Endothelial cell of umbilical vein (primary cell): ENCODE measurements around the gene BNC1. TPM values are rescaled to one million over a fixed set of nuclear protein-coding genes. Genes with fewer than 3 reads are reported as not detected.

ENCODE experiments used
- BruUV-seq: library from RNA; stranded (reverse); fragments of 400-500 nt; replicated peaks from 2 replicates; lab custom pipeline; 2021; lab: Mats Ljungman, UMichigan
- CTCF ChIA-PET: fragments of 300-600, 350-600 bp; sonication (Branson Sonifier 250); formaldehyde crosslinking; loops from one replicate; lab custom pipeline; 2021; ENCODE audit warnings: antibody characterized with exemption, inconsistent platforms; lab: Charles Lee
- POLR2A ChIA-PET: fragments of 300-600, 350-600 bp; sonication (Branson Sonifier 250); formaldehyde crosslinking; loops from one replicate; lab custom pipeline; 2021; ENCODE audit warnings: antibody characterized with exemption, inconsistent platforms; lab: Charles Lee
- DNase-seq: peaks from one replicate; pipeline ENCODE4 v3.0.0-alpha.2; 2011; ENCODE audit warnings: low read depth, low spot score
- FAIRE-seq: peaks from 2 replicates; lab custom pipeline; 2011; peaks lifted over from hg19 to GRCh38; lab: Jason Lieb, UNC
- H2AFZ ChIP-seq: 2 replicates; pipeline ENCODE4 v1.6.0; 2012; ENCODE audit warnings: low read depth, low read length, control low read depth, inconsistent platforms
- H3K27ac ChIP-seq: 2 replicates; pipeline ENCODE4 v1.5.1; 2011; ENCODE audit warnings: low read depth, mild to moderate bottlenecking, control low read depth, low read length, moderate library complexity; ENCODE audit not compliant: insufficient read depth
- H3K27me3 ChIP-seq, 2 experiments: 2 replicates each; pipeline versions ENCODE4 v1.6.0 to v1.6.1; 2011; ENCODE audit warnings: low read length in 2 of 2, mixed read lengths in 1 of 2; ENCODE audit not compliant: control insufficient read depth in 2 of 2, insufficient read depth in 2 of 2
- H3K36me3 ChIP-seq, 2 experiments: 2 replicates in 1 of 2; 3 replicates in 1 of 2; pipeline ENCODE4 v1.5.1; 2011; ENCODE audit warnings: low read length in 2 of 2, mild to moderate bottlenecking in 1 of 2, moderate library complexity in 1 of 2; ENCODE audit not compliant: control insufficient read depth in 2 of 2, insufficient read depth in 2 of 2; ENCODE audit errors: extremely low read depth in 1 of 2
- H3K4me1 ChIP-seq: 3 replicates; pipeline ENCODE4 v1.5.1; 2011; ENCODE audit warnings: mild to moderate bottlenecking, low read length; ENCODE audit not compliant: control insufficient read depth, insufficient read depth; ENCODE audit errors: extremely low read depth
- H3K4me2 ChIP-seq: 2 replicates; pipeline ENCODE4 v1.6.1; 2011; ENCODE audit warnings: low read length, control low read depth, mixed read lengths; ENCODE audit not compliant: insufficient read depth
- H3K4me3 ChIP-seq, 3 experiments: fragments of 200-600 bp in 1 of 3; sonication (generic), shearing (Covaris generic) in 1 of 3; replicated peaks in 1 of 3; 2 replicates each; pipeline ENCODE4 v1.5.1; 2011 to 2016; ENCODE audit warnings: control low read depth in 3 of 3, low read length in 3 of 3, mild to moderate bottlenecking in 2 of 3, inconsistent platforms in 1 of 3, low read depth in 1 of 3, moderate library complexity in 1 of 3; ENCODE audit not compliant: insufficient read depth in 1 of 3
- H3K79me2 ChIP-seq: 2 replicates; pipeline ENCODE4 v1.6.0; 2012; ENCODE audit warnings: low read length, inconsistent platforms; ENCODE audit not compliant: control insufficient read depth, insufficient read depth
- H3K9ac ChIP-seq: replicated peaks from 2 replicates; pipeline ENCODE3; 2011; ENCODE audit warnings: low read length, control low read depth; ENCODE audit not compliant: insufficient read depth; ENCODE audit errors: extremely low read depth
- H3K9me1 ChIP-seq: replicated peaks from 3 replicates; pipeline ENCODE4 v1.6.0; 2011; ENCODE audit warnings: mild to moderate bottlenecking, low read length; ENCODE audit not compliant: control insufficient read depth, insufficient read depth; ENCODE audit errors: extremely low read depth
- H3K9me3 ChIP-seq: replicated peaks from 2 replicates; pipeline ENCODE4 v1.5.1; 2012; ENCODE audit warnings: low read length, inconsistent platforms; ENCODE audit not compliant: control insufficient read depth, insufficient read depth
- H4K20me1 ChIP-seq: replicated peaks from 2 replicates; pipeline ENCODE3; 2011; ENCODE audit warnings: mild to moderate bottlenecking, low read length; ENCODE audit not compliant: control insufficient read depth, insufficient read depth; ENCODE audit errors: extremely low read depth
- EZH2 ChIP-seq: IDR thresholded peaks from 2 replicates; pipeline ENCODE4 v1.6.1; 2012; ENCODE audit warnings: borderline replicate concordance, low read depth, mild to moderate bottlenecking, moderate library complexity, low read length, inconsistent platforms; ENCODE audit not compliant: severe bottlenecking
- FOS ChIP-seq: IDR thresholded peaks from 2 replicates; pipeline ENCODE4 v1.6.1; 2011; ENCODE audit warnings: mild to moderate bottlenecking, low read length, moderate library complexity, borderline replicate concordance; ENCODE audit not compliant: insufficient read depth
- GATA2 ChIP-seq: IDR thresholded peaks from 2 replicates; pipeline ENCODE4 v1.7.0; 2011; ENCODE audit warnings: low read depth, mild to moderate bottlenecking, moderate library complexity, mixed read lengths, low read length; ENCODE audit not compliant: insufficient read length, insufficient read depth
- JUN ChIP-seq: IDR thresholded peaks from 2 replicates; pipeline ENCODE4 v1.6.1; 2011; ENCODE audit warnings: borderline replicate concordance, low read depth; ENCODE audit not compliant: insufficient read length, insufficient read depth
- MYC ChIP-seq: IDR thresholded peaks from one replicate; pipeline ENCODE4 v1.6.1; 2011; ENCODE audit warnings: mild to moderate bottlenecking, low read depth, low read length
- POLR2A ChIP-seq: IDR thresholded peaks from 2 replicates; pipeline ENCODE4 v1.6.1; 2012; ENCODE audit warnings: low read depth, mild to moderate bottlenecking, control low read depth, low read length
- POLR2AphosphoS5 ChIP-seq: IDR thresholded peaks from 2 replicates; pipeline ENCODE4 v1.6.1; 2012; ENCODE audit warnings: low read depth, mild to moderate bottlenecking, control low read depth, low read length, moderate library complexity; ENCODE audit not compliant: insufficient read depth
- dilution Hi-C: fragments of 300-500 bp; cut with MboI; formaldehyde crosslinking; loops from one replicate; pipeline ENCODE4 v1.15.0; 2019; ENCODE audit warnings: low sequenced_read_pairs; ENCODE audit not compliant: extremely low pct_ligation_motif_present
- intact Hi-C: fragments of 100-400 bp; cut with micrococcal nuclease; formaldehyde crosslinking; loops from one replicate; pipeline ENCODE4 v1.10.0; 2022
- polyA plus RNA-seq, 4 experiments: library from polyadenylated mRNA; depleted of rRNA in 3 of 4; stranded (reverse) in 3 of 4; unstranded in 1 of 4; fragments of >200 nt; gene quantifications; 2 replicates each; pipeline versions ENCODE4 v1.2.1 to v1.2.3, GENCODE V29; 2011 to 2012; ENCODE audit warnings: missing spikeins in 1 of 4
- total RNA-seq: library from RNA; stranded (reverse); gene quantifications from 2 replicates; pipeline ENCODE4 v1.2.3, GENCODE V29; 2021
- TF ChIP-seq, protein P1 (sequence below): IDR thresholded peaks from 2 replicates; pipeline ENCODE4 v1.6.1; 2011; ENCODE audit not compliant: insufficient read depth, insufficient read length
- TF ChIP-seq, protein P2 (sequence below), 2 donors: IDR thresholded peaks; 1 replicate in 1 of 2; 2 replicates in 1 of 2; pipeline ENCODE4 v1.5.1; 2011; ENCODE audit warnings: low read length in 2 of 2, mild to moderate bottlenecking in 2 of 2, moderate library complexity in 2 of 2, control low read depth in 1 of 2, inconsistent platforms in 1 of 2, low read depth in 1 of 2; ENCODE audit not compliant: insufficient read depth in 1 of 2; ENCODE audit errors: extremely low read depth in 1 of 2

Gene BNC1
- total and polyA plus RNA-seq, 2 donors (not counting 3 experiments of a cell fraction or from before 2014, with no cell fraction given): 3.4 to 3.9 TPM

DNA sequence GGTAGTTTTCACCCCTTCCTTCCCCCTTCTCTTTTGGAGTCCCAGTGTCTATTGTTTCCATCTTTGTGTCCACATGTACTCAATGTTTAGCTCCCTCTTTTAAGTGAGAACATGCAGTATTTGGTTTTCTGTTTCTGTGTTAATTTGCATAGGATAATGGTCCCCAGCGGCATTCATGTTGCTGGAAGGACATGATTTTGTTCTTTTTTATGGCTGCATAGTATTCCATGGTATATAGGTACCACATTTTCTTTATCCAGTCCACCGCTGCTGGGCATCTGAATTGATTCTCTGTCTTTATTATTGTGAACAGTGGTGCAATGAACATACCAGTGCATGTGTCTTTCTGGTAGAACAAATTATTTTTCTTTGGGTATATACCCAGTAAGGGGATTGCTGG, 69.2 kb downstream of the BNC1 start:
- no TSS peak for BruUV-seq
- Histone ChIP-seq H3K9me3 (no peaks in the 10 kb centered on the region), H3K36me3 (no peaks in the 10 kb centered on the region), H3K9me1 (no peaks in the 10 kb centered on the region), H3K4me3 (no peak overlapping the region), H4K20me1 (no peaks in the 10 kb centered on the region), H3K27ac (no peak overlapping the region), H3K4me2 (no peak overlapping the region), H3K27me3 (no peaks in the 10 kb centered on the region), H2AFZ (no peak overlapping the region), H3K4me1 (no peaks in the 10 kb centered on the region), H3K79me2 (no peaks in the 10 kb centered on the region), H3K9ac (no peak overlapping the region)
- no peak for FAIRE-seq
- CTCF ChIA-PET: no interaction called here
- dilution Hi-C loops: no loop called here
- TF ChIP-seq, protein P1, sequence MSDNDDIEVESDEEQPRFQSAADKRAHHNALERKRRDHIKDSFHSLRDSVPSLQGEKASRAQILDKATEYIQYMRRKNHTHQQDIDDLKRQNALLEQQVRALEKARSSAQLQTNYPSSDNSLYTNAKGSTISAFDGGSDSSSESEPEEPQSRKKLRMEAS: no peak
- no peak for TF ChIP-seq GATA2
- TF ChIP-seq EZH2: no peak
- no peak for TF ChIP-seq POLR2AphosphoS5
- TF ChIP-seq MYC: no peak
- no peak for TF ChIP-seq FOS
- TF ChIP-seq, protein P2, sequence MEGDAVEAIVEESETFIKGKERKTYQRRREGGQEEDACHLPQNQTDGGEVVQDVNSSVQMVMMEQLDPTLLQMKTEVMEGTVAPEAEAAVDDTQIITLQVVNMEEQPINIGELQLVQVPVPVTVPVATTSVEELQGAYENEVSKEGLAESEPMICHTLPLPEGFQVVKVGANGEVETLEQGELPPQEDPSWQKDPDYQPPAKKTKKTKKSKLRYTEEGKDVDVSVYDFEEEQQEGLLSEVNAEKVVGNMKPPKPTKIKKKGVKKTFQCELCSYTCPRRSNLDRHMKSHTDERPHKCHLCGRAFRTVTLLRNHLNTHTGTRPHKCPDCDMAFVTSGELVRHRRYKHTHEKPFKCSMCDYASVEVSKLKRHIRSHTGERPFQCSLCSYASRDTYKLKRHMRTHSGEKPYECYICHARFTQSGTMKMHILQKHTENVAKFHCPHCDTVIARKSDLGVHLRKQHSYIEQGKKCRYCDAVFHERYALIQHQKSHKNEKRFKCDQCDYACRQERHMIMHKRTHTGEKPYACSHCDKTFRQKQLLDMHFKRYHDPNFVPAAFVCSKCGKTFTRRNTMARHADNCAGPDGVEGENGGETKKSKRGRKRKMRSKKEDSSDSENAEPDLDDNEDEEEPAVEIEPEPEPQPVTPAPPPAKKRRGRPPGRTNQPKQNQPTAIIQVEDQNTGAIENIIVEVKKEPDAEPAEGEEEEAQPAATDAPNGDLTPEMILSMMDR (IDR thresholded peaks at IDR 0.05; ENCODE audit: extremely low read depth in 1 of 2, insufficient read depth in 1 of 2, low read depth in 1 of 2, low read length in 2 of 2): no peak
- TF ChIP-seq POLR2A: no peak
- TF ChIP-seq JUN: no peak
- intact Hi-C loops: no loop called here
- POLR2A ChIA-PET: no interaction called here
- DNase-seq: no peak
